Astrocyte (in vitro differentiated cells and primary cell): ENCODE data around the gene LAMTOR5. TPM values are rescaled to one million over a fixed set of nuclear protein-coding genes. Genes with fewer than 3 reads are reported as not detected.

Source experiments
- DNase-seq: peaks from one replicate; pipeline ENCODE4 v3.0.0-alpha.2; 2010; ENCODE audit warnings: low read depth
- FAIRE-seq: peaks from 2 replicates; lab custom pipeline; 2011; peaks lifted over from hg19 to GRCh38; lab: Jason Lieb, UNC
- H2AFZ ChIP-seq: 2 replicates; pipeline ENCODE4 v1.6.0; 2012; ENCODE audit warnings: low read depth, low read length, inconsistent platforms
- H3K27ac ChIP-seq: 2 replicates; pipeline ENCODE4 v1.5.1; 2011; ENCODE audit warnings: low read depth, low read length, inconsistent platforms
- H3K27me3 ChIP-seq: 2 replicates; pipeline ENCODE4 v1.6.0; 2011; ENCODE audit warnings: low read length, inconsistent platforms; ENCODE audit not compliant: insufficient read depth
- H3K36me3 ChIP-seq: 2 replicates; pipeline ENCODE4 v1.5.1; 2011; ENCODE audit warnings: low read length, inconsistent platforms; ENCODE audit not compliant: insufficient read depth
- H3K4me1 ChIP-seq: 2 replicates; pipeline ENCODE4 v1.5.1; 2011; ENCODE audit warnings: low read length, inconsistent platforms; ENCODE audit not compliant: insufficient read depth
- H3K4me2 ChIP-seq: 2 replicates; pipeline ENCODE4 v1.6.0; 2012; ENCODE audit warnings: low read length, inconsistent platforms
- H3K4me3 ChIP-seq: 2 replicates; pipeline ENCODE4 v1.5.1; 2011; ENCODE audit warnings: low read depth, mild to moderate bottlenecking, low read length, inconsistent platforms; ENCODE audit not compliant: insufficient read depth
- H3K79me2 ChIP-seq: 2 replicates; pipeline ENCODE4 v1.6.0; 2012; ENCODE audit warnings: mild to moderate bottlenecking, low read length, inconsistent platforms; ENCODE audit not compliant: insufficient read depth
- H3K9ac ChIP-seq: 2 replicates; pipeline ENCODE4 v1.6.0; 2012; ENCODE audit warnings: mild to moderate bottlenecking, low read length, inconsistent platforms
- H3K9me3 ChIP-seq: 2 replicates; pipeline ENCODE4 v1.5.1; 2012; ENCODE audit warnings: low read depth, mild to moderate bottlenecking, low read length, inconsistent platforms; ENCODE audit not compliant: insufficient read depth
- H4K20me1 ChIP-seq: 2 replicates; pipeline ENCODE4 v1.6.0; 2012; ENCODE audit warnings: low read length, inconsistent platforms; ENCODE audit not compliant: insufficient read depth
- H3K27ac Mint-ChIP-seq: one replicate; pipeline ENCODE4 v1.8.0; 2021; ENCODE audit warnings: mild to moderate bottlenecking, mixed read lengths; ENCODE audit not compliant: unreplicated experiment
- H3K27me3 Mint-ChIP-seq: one replicate; pipeline ENCODE4 v1.8.0; 2021; ENCODE audit warnings: low read depth, mixed read lengths; ENCODE audit not compliant: unreplicated experiment
- H3K36me3 Mint-ChIP-seq: one replicate; pipeline ENCODE4 v1.8.0; 2021; ENCODE audit warnings: low read depth, mixed read lengths; ENCODE audit not compliant: unreplicated experiment
- H3K4me1 Mint-ChIP-seq: one replicate; pipeline ENCODE4 v1.8.0; 2021; ENCODE audit warnings: low read depth, mixed read lengths; ENCODE audit not compliant: unreplicated experiment
- H3K4me3 Mint-ChIP-seq: one replicate; pipeline ENCODE4 v1.8.0; 2021; ENCODE audit warnings: mild to moderate bottlenecking, moderate library complexity, mixed read lengths; ENCODE audit not compliant: unreplicated experiment
- H3K9me3 Mint-ChIP-seq: one replicate; pipeline ENCODE4 v1.8.0; 2021; ENCODE audit warnings: mild to moderate bottlenecking, mixed read lengths; ENCODE audit not compliant: unreplicated experiment
- EZH2 ChIP-seq: IDR thresholded peaks from 2 replicates; pipeline ENCODE4 v1.6.1; 2012; ENCODE audit warnings: mild to moderate bottlenecking, low read length, inconsistent platforms; ENCODE audit not compliant: insufficient read depth
- total RNA-seq: library from RNA; stranded (reverse); gene quantifications from 2 replicates; pipeline ENCODE4 v1.2.1, GENCODE V29; 2021
- TF ChIP-seq, protein P1 (sequence below): IDR thresholded peaks from 2 replicates; pipeline ENCODE4 v1.5.1; 2011; ENCODE audit warnings: low read depth, mild to moderate bottlenecking, inconsistent platforms, low read length, moderate library complexity; ENCODE audit not compliant: insufficient read depth

The LAMTOR5 gene
- total RNA-seq, 1 donor from 2014 or later = 126 TPM

DNA sequence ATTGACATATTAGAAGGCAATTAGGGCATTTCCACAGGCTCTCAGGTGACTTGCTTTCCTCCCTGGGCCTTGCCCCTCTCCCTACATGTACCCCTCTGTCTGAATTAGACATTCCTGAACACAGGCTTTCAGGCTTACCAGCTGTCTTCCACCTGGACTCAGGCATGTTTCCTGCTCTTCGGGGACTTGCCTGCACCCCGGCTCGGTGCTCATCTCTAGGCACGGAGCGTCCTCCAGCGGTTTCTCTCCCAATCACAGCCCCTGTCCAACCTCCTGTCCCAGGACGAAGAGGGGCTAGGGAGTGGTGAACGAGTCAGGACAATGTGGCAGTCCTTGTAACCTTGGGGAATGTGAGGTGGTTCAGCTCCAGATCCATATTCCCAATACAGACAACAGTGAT is 47.7 kb upstream of the LAMTOR5 start:
- H3K27ac Mint-ChIP-seq = no peak overlapping the region
- no peak for DNase-seq

DNA sequence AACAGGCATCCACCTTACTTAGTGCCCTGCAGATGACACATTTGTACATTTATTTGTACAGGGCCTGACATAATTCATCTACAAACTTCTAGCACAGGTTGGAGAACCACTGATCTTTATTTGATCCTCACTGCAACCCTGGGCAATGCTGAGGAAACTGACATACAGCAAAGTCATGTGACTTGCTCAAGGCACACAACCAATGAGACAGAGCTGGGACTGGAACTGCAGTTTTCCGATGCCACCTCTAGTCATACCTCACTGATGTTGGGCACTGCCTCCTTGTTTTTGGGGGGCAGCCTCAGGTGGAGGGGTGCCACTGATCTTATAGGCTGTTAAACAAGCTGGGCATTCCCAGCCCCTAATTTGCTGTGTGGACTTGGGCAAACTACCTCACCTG is 46.8 kb upstream of the LAMTOR5 start:
- Histone ChIP-seq H2AFZ (no peak overlapping the region), H3K27ac (no peak overlapping the region)
- H3K9me3 Mint-ChIP-seq = no peaks in the 10 kb centered on the region

More for the DNA sequence above, 47.7 kb upstream of the LAMTOR5 start:
- no peak overlapping the region for H3K4me3 Mint-ChIP-seq
- H3K27me3 ChIP-seq = peaks cover 38% of the 10 kb centered on the region
- no peaks in the 10 kb centered on the region for H3K9me3 ChIP-seq
- H3K4me2 ChIP-seq = no peak overlapping the region
- H3K4me1 ChIP-seq = no peaks in the 10 kb centered on the region
- no peak overlapping the region for H3K4me3 ChIP-seq
- H4K20me1 ChIP-seq = no peaks in the 10 kb centered on the region
- H3K9ac ChIP-seq = no peak overlapping the region
- no peaks in the 10 kb centered on the region for H3K36me3 Mint-ChIP-seq
- no peaks in the 10 kb centered on the region for H3K9me3 Mint-ChIP-seq
- H2AFZ ChIP-seq = no peak overlapping the region
- H3K27me3 Mint-ChIP-seq = peaks cover 65% of the 10 kb centered on the region
- FAIRE-seq = no peak
- H3K36me3 ChIP-seq = no peaks in the 10 kb centered on the region
- no peak overlapping the region for H3K27ac ChIP-seq
- H3K79me2 ChIP-seq = no peaks in the 10 kb centered on the region
- TF ChIP-seq, protein P1, sequence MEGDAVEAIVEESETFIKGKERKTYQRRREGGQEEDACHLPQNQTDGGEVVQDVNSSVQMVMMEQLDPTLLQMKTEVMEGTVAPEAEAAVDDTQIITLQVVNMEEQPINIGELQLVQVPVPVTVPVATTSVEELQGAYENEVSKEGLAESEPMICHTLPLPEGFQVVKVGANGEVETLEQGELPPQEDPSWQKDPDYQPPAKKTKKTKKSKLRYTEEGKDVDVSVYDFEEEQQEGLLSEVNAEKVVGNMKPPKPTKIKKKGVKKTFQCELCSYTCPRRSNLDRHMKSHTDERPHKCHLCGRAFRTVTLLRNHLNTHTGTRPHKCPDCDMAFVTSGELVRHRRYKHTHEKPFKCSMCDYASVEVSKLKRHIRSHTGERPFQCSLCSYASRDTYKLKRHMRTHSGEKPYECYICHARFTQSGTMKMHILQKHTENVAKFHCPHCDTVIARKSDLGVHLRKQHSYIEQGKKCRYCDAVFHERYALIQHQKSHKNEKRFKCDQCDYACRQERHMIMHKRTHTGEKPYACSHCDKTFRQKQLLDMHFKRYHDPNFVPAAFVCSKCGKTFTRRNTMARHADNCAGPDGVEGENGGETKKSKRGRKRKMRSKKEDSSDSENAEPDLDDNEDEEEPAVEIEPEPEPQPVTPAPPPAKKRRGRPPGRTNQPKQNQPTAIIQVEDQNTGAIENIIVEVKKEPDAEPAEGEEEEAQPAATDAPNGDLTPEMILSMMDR = no peak
- no peak for TF ChIP-seq EZH2
- H3K4me1 Mint-ChIP-seq = no peaks in the 10 kb centered on the region

DNA sequence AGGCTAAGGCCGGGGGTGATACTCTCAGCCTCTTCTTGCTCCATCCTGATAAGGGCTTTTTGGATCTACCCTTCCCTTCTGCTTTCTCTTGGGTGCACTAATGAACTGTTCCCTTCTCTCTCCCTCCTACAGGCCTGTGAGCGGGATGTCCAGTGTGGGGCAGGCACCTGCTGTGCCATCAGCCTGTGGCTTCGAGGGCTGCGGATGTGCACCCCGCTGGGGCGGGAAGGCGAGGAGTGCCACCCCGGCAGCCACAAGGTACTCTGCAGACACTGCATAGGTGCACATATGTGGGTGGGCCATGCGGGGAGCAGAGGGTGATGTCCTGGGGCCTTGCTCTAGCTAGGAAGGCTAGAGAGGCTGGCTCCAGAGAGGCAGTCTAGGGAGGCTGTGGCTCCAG is 46.3 kb upstream of the LAMTOR5 start:
- H3K4me2 ChIP-seq = no peak overlapping the region
- H3K4me1 ChIP-seq = no peaks in the 10 kb centered on the region
- no peak overlapping the region for H3K9ac ChIP-seq
- no peak overlapping the region for H2AFZ ChIP-seq
- no peak for DNase-seq
- TF ChIP-seq, protein P1 = no peak
- no peak for TF ChIP-seq EZH2
- no peak overlapping the region for H3K4me3 Mint-ChIP-seq
- H3K27ac Mint-ChIP-seq = no peak overlapping the region
- H3K4me3 ChIP-seq = no peak overlapping the region
- H3K79me2 ChIP-seq = no peaks in the 10 kb centered on the region
- no peaks in the 10 kb centered on the region for H3K36me3 ChIP-seq
- no peaks in the 10 kb centered on the region for H3K9me3 Mint-ChIP-seq
- no peak overlapping the region for H3K27ac ChIP-seq
- H3K27me3 ChIP-seq = peaks cover 39% of the 10 kb centered on the region
- H3K36me3 Mint-ChIP-seq = no peaks in the 10 kb centered on the region
- no peak for FAIRE-seq
- no peaks in the 10 kb centered on the region for H3K9me3 ChIP-seq
- H4K20me1 ChIP-seq = no peaks in the 10 kb centered on the region
- no peaks in the 10 kb centered on the region for H3K4me1 Mint-ChIP-seq
- peaks cover 73% of the 10 kb centered on the region for H3K27me3 Mint-ChIP-seq

More for the DNA sequence above, 46.8 kb upstream of the LAMTOR5 start:
- no peak overlapping the region for H3K4me3 ChIP-seq
- TF ChIP-seq EZH2 = no peak
- TF ChIP-seq, protein P1 = no peak
- H3K27ac Mint-ChIP-seq = no peak overlapping the region
- no peaks in the 10 kb centered on the region for H3K36me3 Mint-ChIP-seq
- no peak for FAIRE-seq
- H3K27me3 ChIP-seq = peaks cover 39% of the 10 kb centered on the region
- H3K9ac ChIP-seq = no peak overlapping the region
- H3K27me3 Mint-ChIP-seq = peaks cover 69% of the 10 kb centered on the region
- no peak for DNase-seq
- H3K4me1 Mint-ChIP-seq = no peaks in the 10 kb centered on the region
- H3K36me3 ChIP-seq = no peaks in the 10 kb centered on the region
- no peak overlapping the region for H3K4me2 ChIP-seq
- H3K79me2 ChIP-seq = no peaks in the 10 kb centered on the region
- no peaks in the 10 kb centered on the region for H3K4me1 ChIP-seq
- H3K4me3 Mint-ChIP-seq = no peak overlapping the region
- H4K20me1 ChIP-seq = no peaks in the 10 kb centered on the region
- H3K9me3 ChIP-seq = no peaks in the 10 kb centered on the region
